GM13976 (cell line): ENCODE measurements around the gene NFIC.

Experiments used
- DNase-seq: peaks from one replicate; pipeline ENCODE4 v3.0.0; 2012; ENCODE audit warnings: low spot score
- in situ Hi-C: fragments of 300-500 bp; cut with MboI; formaldehyde crosslinking; loops from one replicate; pipeline ENCODE4 v1.12.0; 2022; ENCODE audit warnings: low sequenced_read_pairs, mixed read lengths, inconsistent platforms; ENCODE audit not compliant: unreplicated experiment
- TF ChIP-seq, protein P1 (sequence below): IDR thresholded peaks from 2 replicates; pipeline ENCODE4 v1.5.1; 2012; ENCODE audit warnings: borderline replicate concordance, mild to moderate bottlenecking; ENCODE audit not compliant: insufficient read depth; ENCODE audit errors: extremely low read depth, missing control alignments, control extremely low read depth

The NFIC gene

DNA sequence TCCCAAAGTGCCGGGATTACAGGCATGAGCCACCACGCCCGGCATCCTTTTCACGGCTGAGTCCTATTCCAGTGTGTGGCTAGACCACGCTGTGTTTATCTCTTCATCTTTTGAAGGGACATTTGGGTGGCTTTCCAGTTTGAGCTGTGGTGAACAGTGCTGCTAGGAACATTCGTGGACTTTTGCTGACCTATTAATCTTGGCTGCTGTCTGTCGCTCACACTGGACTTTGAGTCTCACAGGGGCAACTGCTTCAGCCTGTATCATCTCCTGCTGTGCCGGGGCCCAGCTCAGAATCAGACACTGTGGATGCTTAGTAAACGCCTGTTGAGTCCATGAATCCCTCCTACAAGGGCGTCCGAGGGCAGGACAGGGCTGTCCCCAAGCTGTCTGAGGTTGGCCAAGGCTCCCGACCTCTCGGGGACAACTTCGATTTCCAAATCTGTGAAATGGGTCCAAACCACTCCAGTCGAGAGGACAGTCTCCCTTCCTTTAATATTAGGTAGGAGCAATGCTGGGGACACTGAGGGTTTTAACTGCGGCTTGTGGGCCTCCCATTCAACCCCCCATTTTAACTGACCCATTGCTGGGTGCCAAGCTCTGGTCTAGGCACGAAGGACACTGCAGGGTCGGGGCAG is 65.5 kb downstream of the NFIC start:
- DNase-seq = no peak
- TF ChIP-seq, protein P1, sequence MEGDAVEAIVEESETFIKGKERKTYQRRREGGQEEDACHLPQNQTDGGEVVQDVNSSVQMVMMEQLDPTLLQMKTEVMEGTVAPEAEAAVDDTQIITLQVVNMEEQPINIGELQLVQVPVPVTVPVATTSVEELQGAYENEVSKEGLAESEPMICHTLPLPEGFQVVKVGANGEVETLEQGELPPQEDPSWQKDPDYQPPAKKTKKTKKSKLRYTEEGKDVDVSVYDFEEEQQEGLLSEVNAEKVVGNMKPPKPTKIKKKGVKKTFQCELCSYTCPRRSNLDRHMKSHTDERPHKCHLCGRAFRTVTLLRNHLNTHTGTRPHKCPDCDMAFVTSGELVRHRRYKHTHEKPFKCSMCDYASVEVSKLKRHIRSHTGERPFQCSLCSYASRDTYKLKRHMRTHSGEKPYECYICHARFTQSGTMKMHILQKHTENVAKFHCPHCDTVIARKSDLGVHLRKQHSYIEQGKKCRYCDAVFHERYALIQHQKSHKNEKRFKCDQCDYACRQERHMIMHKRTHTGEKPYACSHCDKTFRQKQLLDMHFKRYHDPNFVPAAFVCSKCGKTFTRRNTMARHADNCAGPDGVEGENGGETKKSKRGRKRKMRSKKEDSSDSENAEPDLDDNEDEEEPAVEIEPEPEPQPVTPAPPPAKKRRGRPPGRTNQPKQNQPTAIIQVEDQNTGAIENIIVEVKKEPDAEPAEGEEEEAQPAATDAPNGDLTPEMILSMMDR = no peak
- in situ Hi-C loops = loop anchor here (5.0 kb wide), 1 partner anchor 105 kb away; no protein-coding TSS in a partner anchor

DNA sequence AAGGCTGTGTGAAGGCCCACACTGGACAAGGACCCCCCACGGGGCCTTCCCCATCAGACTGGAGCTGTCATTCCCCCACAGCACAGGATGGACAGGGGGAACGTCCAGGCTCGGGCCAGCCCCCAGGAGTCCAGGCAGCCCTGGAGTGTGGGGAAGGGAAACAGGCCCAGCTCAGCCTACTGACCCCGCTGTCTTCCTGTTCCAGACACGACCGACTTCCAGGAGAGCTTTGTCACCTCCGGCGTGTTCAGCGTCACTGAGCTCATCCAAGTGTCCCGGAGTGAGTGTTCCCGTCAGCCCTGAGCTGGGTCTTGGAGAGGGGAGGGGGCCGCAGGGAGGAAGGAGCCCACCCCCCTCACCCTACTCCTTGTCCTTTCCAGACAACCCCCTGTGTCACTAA is 66.9 kb downstream of the NFIC start:
- TF ChIP-seq, protein P1 = no peak
- no peak for DNase-seq
- in situ Hi-C loops = loop anchor here (5.0 kb wide), 1 partner anchor 106 kb away; no protein-coding TSS in a partner anchor

GRCh38 chr19:3433805-3434540 is 67.6 kb downstream of the NFIC start:
- TF ChIP-seq, protein P1 = no peak
- in situ Hi-C loops = loop anchor here (5.0 kb wide), 1 partner anchor 107 kb away; no protein-coding TSS in a partner anchor
- no peak for DNase-seq

- peak; percentile 99 for DNase-seq
- in situ Hi-C loops = loop anchor here (5.0 kb wide), 1 partner anchor 108 kb away; no protein-coding TSS in a partner anchor
These were observed 68.5 kb downstream of the NFIC start for GRCh38 chr19:3434630-3435553.

GRCh38 chr19:3440082-3440481 is 73.7 kb downstream of the NFIC start:
- DNase-seq = peak; percentile 82
- in situ Hi-C loops = no loop called here
- TF ChIP-seq, protein P1 = peak; percentile 39

More at GRCh38 chr19:3434630-3435553, 68.5 kb downstream of the NFIC start:
- TF ChIP-seq, protein P1 = no peak

GRCh38 chr19:3441089-3441985 is 75.0 kb downstream of the NFIC start:
- in situ Hi-C loops = no loop called here
- DNase-seq = no peak
- TF ChIP-seq, protein P1 = no peak
